Measurements from ENCODE around the gene SEPHS2. TPM values are rescaled to one million over a fixed set of nuclear protein-coding genes. Genes with fewer than 3 reads are reported as not detected.

Gene SEPHS2
- total RNA-seq, 1 donor from 2014 or later: 37.0 TPM

GRCh38 chr16:30398661-30399434, 46.8 kb downstream of the SEPHS2 start:
- Mint-ChIP-seq H3K4me3 (ENCODE audit: unreplicated experiment) (peak overlapping the region; percentile 85), H3K4me1 (ENCODE audit: low read depth, unreplicated experiment) (peaks cover 20% of the 10 kb centered on the region), H3K27ac (ENCODE audit: unreplicated experiment) (peak overlapping the region; percentile 66), H3K27me3 (ENCODE audit: low read depth, unreplicated experiment) (no peaks in the 10 kb centered on the region), H3K9me3 (ENCODE audit: unreplicated experiment) (peaks cover 3% of the 10 kb centered on the region), H3K36me3 (ENCODE audit: low read depth, unreplicated experiment) (peaks cover 13% of the 10 kb centered on the region)
- Histone ChIP-seq H3K9ac (ENCODE audit: low read length) (peak overlapping the region; percentile 84), H3K4me3 (ENCODE audit: insufficient read depth, low read depth, low read length) (no peak overlapping the region), H3K79me2 (ENCODE audit: insufficient read depth, low read length) (peaks cover 42% of the 10 kb centered on the region), H2AFZ (ENCODE audit: low read depth, low read length) (no peak overlapping the region), H3K27me3 (ENCODE audit: insufficient read depth, low read length) (no peaks in the 10 kb centered on the region), H3K4me1 (ENCODE audit: insufficient read depth, low read length) (peaks cover 25% of the 10 kb centered on the region), H4K20me1 (ENCODE audit: insufficient read depth, low read length) (no peaks in the 10 kb centered on the region), H3K9me3 (ENCODE audit: insufficient read depth, low read depth, low read length) (no peaks in the 10 kb centered on the region), H3K36me3 (ENCODE audit: insufficient read depth, low read length) (peaks cover 5% of the 10 kb centered on the region), H3K27ac (ENCODE audit: low read depth, low read length) (peak overlapping the region; percentile 20), H3K4me2 (ENCODE audit: low read length) (peak overlapping the region; percentile 88)
- DNase-seq (ENCODE audit: low read depth) (no peak), FAIRE-seq (no peak)
- TF ChIP-seq CTCF (IDR thresholded peaks at IDR 0.05; ENCODE audit: insufficient read depth, low read depth, low read length) (no peak), EZH2 (IDR thresholded peaks at IDR 0.05; ENCODE audit: insufficient read depth, low read length) (no peak)

GRCh38 chr16:30397776-30398660, 47.7 kb downstream of the SEPHS2 start:
- H3K27me3 ChIP-seq (ENCODE audit: insufficient read depth, low read length): no peaks in the 10 kb centered on the region
- Mint-ChIP-seq H3K36me3 (ENCODE audit: low read depth, unreplicated experiment) (peaks cover 13% of the 10 kb centered on the region), H3K27me3 (ENCODE audit: low read depth, unreplicated experiment) (no peaks in the 10 kb centered on the region), H3K27ac (ENCODE audit: unreplicated experiment) (no peak overlapping the region), H3K4me1 (ENCODE audit: low read depth, unreplicated experiment) (peaks cover 20% of the 10 kb centered on the region), H3K9me3 (ENCODE audit: unreplicated experiment) (peaks cover 3% of the 10 kb centered on the region), H3K4me3 (ENCODE audit: unreplicated experiment) (no peak overlapping the region)
- DNase-seq (ENCODE audit: low read depth) (no peak), FAIRE-seq (no peak)
- H3K4me2 ChIP-seq (ENCODE audit: low read length): no peak overlapping the region
- peaks cover 28% of the 10 kb centered on the region for H3K4me1 ChIP-seq (ENCODE audit: insufficient read depth, low read length)
- H2AFZ ChIP-seq (ENCODE audit: low read depth, low read length): no peak overlapping the region
- H3K9ac ChIP-seq (ENCODE audit: low read length): no peak overlapping the region
- no peaks in the 10 kb centered on the region for H3K9me3 ChIP-seq (ENCODE audit: insufficient read depth, low read depth, low read length)
- H3K27ac ChIP-seq (ENCODE audit: low read depth, low read length): no peak overlapping the region
- H3K79me2 ChIP-seq (ENCODE audit: insufficient read depth, low read length): peaks cover 42% of the 10 kb centered on the region
- no peak overlapping the region for H3K4me3 ChIP-seq (ENCODE audit: insufficient read depth, low read depth, low read length)
- H4K20me1 ChIP-seq (ENCODE audit: insufficient read depth, low read length): no peaks in the 10 kb centered on the region
- peaks cover 5% of the 10 kb centered on the region for H3K36me3 ChIP-seq (ENCODE audit: insufficient read depth, low read length)
- TF ChIP-seq CTCF (IDR thresholded peaks at IDR 0.05; ENCODE audit: insufficient read depth, low read depth, low read length) (no peak), EZH2 (IDR thresholded peaks at IDR 0.05; ENCODE audit: insufficient read depth, low read length) (no peak)

Data from astrocyte (in vitro differentiated cells and primary cell).